Measurements from ENCODE around the gene CACNA1A.
"Not testable (repeated sequence)": the region's sequence is repeated elsewhere in the genome, so short reads cannot be mapped to it uniquely, and the experiment has no call there.

CACNA1A gene

DNA sequence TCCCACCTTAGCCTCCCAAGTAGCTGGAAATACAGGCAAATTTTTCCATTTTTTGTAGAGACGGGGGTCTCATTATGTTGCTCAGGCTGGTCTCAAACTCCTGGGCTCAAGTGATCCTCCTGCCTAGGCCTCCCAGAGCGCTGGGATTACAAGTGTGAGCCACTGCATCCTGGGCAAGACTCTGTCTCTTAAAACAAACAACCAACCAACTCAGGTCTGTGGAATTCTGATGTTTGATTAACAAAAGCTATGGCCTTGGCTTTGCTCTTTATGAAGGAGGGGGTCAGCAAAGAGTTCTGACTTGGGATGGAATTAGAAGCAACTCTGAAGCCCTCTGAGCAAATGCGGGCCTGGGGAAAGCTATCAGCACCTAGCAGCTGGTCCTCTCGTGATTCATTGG, 238.4 kb downstream of the CACNA1A start:
- DNase-seq, result no peak

DNA sequence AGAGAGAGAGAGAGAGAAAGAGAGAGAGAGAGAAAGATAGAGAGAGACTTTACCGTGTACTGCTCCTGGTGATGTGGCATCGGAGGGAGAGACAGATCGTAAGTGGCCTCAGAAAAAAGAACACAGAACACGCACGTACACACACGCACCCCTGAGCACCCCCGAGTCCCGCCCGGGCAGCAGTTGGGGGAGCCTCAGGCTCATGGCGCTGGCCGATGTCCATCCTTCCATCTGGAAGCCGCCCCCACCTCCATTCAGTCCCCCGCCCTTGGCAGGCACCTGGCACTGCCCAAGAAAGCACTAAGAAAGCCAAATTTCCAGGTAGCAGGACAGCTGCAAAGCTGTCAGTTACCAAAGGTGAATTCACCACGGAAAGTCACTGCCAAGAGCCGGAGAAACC, 239.1 kb downstream of the CACNA1A start:
- no peak for DNase-seq

DNA sequence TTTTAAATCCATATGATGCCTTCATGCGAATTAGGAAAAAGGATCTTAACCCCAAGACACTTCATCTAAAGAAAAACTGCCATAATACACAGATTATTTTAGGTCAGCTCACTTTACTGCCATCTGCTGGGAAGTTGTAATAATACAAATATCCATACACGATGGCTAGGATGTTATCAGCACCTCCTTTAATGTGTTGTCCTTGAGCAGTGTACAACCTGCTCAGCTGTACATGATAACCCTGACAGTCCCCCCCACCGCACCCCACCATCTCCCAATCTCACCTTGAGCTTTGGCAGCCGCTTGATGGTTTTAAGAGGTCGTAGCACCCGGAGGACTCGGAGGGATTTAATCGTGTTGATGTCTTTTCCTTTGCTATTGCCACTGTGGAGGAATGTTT, 243.8 kb downstream of the CACNA1A start:
- no peak for DNase-seq

DNA sequence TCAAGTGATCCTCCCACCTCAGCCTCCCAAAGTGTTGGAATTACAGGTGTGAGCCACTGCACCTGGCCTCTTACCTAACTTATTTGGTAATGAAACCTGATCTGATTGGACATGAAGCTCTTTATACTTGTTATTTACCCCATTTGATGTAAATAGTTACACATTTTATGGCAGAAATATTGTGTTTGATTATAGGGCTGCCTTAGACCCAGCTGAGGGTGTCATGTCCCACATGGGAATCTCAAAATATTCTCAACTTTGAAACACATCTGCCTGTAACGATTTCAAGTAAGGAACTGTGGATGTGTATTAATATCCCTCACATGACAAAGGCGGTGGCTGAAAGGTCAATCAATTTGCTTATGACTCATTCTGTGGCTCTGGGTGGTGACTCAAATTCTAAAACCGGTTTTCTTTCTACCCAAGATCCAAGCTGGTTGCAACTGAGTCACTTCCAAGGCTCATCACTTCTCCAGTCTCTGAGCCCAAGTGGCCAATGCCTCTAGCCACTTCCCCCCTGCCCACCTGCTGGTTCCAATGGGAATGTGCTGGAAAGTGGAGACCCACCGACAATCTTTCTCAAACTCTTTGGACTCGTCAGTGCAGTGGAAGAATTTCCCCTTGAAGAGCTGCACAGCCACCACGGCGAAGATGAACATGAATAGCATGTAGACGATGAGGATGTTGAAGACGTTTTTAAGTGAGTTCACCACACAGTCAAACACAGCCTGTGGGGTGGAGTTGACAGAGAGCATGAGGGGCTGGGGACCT, 245.2 kb downstream of the CACNA1A start:
- DNase-seq, result no peak

DNA sequence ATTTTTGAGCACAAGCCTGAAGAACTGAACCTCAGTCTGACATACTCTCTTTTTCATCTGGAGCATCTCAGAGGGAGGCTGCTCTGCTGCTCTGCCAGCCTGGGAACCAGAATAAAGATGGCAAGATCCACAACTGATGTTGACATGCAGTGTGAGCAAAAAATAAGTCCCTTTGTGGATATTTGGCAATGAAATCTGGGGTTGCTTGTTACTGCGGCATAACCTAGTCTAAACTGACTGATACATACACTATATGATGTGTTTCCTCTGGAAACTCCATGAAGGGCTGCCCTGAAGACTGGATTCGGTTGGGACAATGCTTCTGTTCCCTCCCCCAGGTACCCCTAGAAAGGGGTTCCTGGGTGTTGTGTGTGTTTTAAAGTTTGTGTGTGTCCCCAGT, 249.4 kb downstream of the CACNA1A start:
- DNase-seq, result no peak

DNA sequence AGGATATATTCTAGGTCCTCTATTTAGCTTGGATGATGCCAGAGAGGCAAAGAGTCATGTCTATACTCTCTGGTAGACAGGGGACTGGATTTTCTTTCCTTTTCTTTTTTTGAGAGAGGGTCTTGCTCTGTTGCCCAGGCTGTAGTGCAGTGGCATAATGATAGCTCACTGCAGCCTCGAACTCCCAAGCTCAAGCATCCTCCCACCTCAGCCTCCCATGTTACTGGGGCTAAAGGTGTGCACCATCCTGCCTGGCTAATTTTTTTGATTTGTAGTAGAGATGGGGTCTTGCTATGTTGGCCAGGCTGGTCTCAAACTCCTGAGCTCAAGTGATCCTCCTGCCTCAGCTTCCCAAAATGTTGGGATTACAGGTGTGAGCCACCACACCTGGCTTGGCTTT, 249.9 kb downstream of the CACNA1A start:
- not testable (repeated sequence) for DNase-seq

DNA sequence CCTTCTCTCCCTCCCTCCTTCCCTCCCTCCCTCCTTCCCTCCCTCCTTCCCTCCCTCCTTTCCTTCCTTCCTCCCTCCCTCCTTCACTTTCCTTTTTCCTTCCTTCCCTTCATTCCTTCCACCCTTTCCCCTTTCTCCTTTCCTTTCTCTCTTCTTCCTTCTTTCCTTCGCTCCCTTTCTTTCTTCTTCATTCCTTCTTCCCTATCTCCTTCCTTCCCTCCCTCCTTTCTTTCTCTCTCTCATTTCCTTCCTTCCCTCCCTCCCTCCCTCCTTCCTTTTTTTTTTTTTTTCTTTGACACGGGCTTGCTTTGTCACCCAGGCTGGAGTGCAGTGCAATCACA, 250.6 kb downstream of the CACNA1A start:
- no peak for DNase-seq

DNA sequence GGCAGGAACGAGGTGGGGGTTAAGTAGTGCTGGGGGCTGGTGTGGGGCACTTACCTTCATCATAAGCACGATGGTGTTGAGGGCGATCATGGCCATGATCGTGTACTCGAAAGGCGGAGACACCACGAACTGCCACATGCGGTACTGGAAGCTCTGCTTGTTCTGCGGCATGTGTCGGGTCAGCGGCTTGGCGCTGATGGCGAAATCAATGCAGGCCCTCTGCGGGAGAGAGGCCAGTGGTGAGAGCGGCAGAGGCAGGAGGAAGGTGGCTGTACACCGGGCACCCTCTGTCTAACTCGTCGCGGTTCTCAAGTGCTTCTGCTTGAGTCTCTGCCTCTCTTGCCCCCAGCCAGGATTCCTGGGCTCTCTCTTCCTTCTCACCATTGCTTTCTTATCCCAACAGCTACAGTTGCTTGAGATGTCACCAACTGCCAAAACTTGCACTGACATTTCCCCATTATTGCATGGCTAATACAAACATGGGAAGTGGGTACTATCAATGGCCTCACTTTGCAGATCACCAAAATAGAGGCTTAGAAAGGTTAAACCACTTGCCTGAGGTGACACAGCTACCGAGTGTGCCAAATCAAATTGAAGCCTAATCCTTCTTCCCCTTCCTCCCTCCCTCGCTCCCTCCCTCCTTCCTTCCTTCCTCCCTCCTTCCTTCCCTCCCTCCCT, 251.1 kb downstream of the CACNA1A start:
- DNase-seq, result no peak

DNA sequence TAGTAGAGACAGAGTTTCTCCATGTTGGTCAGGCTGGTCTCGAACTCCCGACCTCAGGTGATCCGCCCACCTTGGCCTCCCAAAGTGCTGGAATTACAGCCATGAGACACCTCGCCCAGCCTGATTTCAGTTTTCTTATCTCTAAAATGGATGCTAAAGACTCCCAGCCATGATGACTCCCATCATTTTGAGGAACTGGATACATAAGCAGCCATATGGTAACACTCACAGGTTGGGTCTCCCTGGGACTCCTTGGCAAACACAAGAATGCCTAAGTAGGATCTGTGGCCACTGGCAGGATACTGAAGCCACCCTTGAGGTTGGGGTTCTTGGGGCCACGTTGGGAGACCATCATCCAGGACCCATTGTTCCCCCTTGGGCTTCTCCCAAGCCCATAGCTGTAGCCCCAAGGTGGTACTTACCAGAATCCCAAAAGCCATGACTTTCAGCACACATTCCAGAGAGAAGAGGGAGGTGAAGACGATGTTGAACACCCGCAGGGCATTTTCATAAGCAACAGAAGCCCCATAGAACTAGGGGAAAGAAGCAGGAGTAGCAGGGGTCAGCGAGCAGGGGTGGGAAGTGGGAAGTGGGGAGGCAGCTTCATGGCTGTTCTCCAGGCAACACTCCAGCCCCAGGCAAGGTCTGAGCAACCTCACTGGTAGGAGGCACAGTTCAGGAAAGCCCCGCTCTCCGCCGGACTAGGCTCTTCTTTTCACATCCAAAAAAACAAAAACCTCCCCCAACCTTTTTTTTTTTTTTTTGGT, 253.5 kb downstream of the CACNA1A start:
- DNase-seq, result no peak

DNA sequence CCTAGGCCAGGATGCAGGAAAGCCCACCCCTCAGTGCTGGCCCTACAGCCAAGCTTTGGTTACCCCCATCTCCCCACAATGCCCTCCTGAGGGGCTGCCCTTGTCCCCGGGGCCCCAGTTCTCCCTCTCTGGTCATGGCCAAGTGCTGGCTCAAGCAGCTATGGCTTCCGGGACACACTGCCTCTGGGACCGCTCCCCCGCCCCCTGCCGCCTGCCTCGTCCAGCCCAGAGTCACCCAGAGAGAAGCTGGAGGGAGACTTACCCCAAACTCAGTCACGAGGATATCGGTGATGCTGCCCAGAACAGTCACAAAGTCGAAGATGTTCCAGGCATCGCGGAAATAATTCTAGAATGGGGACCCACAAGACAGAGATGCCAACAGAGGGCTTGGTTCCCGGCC, 261.4 kb downstream of the CACNA1A start:
- DNase-seq, result no peak

DNA sequence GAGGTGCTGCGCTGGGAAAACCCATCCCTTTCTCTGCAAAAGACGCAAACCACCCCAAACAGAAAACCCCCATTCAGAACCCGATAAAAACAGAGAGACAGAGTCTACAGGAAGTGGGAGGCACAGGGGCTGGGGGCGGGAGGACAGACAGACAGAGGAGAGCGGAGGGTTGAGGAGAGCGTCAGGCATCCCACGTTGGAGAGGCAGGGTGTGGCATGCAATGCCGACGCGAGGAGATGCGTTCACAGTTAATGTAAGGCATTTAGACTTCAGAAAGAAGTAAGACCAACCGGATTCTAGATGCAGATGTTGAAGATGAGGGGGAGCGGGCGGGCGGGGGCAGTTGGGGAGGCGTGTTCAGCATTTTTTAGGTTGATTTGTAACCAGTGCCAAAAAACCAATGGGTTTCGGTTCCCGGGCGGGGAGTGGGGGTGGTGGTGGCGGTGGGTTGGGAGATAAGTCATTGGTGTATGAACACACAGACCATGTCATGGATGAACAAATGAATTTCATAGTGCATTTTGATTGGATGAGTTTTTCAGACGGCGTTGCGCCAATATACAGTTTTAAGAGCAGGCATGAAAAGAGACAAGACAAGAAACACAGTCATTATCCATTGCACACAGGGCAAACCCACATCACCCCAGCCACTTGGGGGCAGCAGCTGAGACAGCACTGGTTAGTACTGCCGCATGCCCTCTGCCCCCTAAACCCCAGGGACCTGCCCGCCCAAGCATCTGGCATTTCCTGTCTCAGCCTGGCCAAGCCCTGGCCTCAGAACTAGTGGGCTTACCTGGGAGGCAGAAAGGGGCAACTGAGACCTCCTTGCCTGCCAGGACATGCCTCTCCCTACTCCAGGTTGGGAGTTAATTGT, 264.8 kb downstream of the CACNA1A start:
- no peak for DNase-seq

DNA sequence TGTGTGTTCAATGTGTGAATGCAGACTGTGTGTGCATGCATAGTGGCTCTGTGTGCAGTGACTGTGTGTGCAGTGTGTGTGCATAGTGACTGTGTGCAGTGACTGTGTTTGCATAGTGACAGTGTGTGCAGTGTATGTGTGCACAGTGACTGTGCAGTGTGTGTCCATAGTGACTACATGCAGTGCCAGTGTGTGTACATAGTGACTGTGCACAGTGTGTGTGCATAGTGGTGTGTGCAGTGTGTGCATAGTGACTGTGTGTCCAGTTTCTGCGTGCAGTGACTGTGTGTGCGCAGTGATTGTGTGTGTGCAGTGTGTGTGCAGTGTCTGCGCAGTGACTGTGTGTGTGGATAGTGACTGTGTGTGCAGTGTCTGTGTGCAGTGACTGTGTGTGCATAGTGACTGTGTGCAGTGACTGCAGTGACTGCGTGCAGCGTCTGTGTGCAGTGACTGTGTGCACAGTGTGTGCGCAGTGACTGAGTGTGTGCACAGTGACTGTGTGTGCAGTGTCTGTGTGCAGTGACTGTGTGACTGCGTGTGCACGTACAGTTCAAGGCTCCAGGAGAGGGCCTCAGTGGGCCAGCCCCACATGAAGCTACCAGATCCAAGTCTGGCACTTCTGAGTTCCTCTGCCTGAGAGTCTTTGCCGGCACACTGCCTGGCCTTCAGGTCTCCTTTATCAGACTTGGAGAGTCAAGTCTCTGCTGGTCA, 265.8 kb downstream of the CACNA1A start:
- DNase-seq, result no peak

DNA sequence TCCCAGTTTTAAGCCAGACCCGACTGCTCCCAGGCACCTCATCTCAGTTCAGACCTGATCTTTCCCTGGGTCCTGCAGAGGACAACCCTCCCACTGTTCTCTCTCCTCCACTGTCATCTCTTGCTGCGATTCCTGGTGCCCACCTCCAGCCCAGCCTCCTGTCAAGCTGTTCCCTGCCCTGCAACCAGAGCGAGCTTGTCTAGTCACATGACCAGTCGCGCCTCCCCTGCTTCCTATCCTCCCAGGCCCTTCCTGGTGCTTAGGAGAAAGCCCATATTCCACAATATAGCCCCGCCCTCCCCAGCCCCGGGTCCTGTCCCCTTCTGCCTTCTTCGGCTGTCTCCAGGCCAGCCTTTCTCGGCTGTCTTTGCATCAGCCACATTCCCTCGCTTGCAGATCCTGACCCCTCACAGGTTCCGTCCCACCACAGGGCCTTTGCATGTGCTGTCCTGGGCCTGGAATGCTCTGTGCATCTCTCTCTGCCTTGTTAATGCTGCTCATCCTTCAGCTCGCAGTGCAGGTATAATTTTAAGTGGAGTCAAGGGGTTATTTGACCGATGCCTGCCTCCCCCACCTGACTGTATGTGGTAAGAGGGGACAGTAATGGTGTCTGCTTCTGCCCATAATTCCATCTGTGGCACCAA, 267.3 kb downstream of the CACNA1A start:
- no peak for DNase-seq

DNA sequence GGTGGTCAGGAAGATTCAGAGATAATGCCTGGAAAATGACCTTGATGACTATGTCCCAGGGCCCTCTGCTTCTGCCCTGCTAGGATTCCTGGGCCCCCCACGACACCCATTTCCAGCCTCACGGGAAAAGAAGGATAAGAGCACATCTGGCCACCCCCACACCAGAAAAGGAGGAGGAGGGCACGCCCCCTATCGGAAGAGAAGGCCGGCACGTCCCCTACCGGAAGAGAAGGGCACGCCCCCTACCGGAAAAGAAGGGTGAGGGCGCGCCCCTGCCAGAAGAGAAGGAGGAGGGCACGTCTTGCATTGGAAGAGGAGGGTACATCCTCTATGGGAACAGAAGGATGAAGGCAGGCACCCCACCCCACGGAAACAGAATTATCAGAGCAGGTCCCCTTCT, 271.8 kb downstream of the CACNA1A start:
- DNase-seq, result peak; percentile 12

DNA sequence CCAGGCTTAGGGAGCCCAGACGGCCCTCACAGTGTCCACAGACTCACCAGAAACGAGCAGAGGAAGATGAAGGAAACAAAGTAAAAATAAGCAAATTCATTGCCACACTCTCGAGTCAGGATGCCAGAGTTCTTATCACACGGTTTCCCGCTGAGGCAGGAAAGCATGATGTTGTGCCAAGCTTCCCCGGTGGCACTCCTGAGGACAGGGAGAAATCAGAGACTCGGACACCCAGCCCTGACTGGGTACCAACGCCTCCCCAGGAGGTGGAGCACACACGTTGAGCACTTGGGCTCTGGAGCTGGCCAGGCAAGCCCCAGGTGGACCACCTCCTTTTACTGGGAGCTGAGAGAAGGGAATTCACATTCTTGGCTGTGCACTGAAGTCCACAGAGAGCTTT, 274.6 kb downstream of the CACNA1A start:
- no peak for DNase-seq

DNA sequence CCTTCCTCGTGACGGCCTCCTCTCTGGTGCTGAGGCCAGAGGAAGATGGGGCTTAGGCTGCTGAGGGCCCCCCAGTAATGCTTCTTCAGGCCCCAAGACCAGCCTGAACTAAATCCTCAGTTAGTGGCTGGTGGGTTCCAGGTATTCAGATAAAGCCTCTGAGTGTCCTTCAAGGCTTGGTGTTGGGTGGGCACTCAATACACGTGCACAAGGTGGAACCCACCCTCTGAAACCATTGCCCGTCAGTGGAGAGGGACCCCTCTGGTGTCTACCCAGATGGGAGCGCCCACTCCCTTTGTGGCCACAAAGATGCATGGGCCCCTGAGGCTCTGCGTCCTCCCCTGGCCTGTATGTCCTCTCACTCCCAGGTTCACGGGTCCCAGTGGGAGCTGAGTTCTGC, 277.0 kb downstream of the CACNA1A start:
- no peak for DNase-seq

DNA sequence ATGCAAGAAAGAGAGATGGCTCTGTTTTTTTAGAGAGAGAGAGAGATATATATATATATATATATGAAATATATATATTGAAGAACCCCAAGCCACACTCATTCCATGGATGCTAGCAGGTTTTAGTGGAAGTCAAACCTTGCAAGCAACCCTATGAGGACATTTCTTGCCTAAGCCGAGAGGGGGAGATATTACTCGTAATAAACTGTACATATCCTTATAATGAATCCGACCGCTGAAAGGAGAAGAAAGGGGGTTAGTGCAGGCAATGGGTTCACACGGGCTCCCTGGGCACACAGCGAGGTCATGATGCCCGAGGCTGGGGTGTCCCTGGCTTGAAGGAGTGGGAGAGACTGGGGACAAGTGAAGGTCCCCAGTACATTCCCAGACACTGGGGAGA, 277.7 kb downstream of the CACNA1A start:
- no peak for DNase-seq

DNA sequence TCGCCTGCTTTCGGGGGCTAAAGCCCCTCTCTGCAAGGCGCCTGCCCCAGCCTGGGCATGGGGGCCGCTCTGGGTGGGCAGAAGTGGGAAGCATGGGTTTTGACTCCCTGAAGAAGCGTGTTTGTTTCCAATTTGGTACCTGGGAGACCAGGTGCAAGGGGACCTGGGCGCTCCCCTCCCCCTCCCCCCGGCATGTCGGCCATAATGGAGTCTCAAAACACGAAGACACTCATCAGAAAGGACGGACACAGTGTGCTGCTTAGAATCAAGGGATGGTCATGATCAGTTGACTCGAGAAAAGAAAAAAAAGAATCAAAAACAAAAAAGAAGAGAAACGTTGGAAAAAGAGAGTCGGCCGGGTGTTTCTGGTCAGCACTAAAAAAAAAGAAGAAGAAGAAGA, 279.3 kb downstream of the CACNA1A start:
- no peak for DNase-seq

DNA sequence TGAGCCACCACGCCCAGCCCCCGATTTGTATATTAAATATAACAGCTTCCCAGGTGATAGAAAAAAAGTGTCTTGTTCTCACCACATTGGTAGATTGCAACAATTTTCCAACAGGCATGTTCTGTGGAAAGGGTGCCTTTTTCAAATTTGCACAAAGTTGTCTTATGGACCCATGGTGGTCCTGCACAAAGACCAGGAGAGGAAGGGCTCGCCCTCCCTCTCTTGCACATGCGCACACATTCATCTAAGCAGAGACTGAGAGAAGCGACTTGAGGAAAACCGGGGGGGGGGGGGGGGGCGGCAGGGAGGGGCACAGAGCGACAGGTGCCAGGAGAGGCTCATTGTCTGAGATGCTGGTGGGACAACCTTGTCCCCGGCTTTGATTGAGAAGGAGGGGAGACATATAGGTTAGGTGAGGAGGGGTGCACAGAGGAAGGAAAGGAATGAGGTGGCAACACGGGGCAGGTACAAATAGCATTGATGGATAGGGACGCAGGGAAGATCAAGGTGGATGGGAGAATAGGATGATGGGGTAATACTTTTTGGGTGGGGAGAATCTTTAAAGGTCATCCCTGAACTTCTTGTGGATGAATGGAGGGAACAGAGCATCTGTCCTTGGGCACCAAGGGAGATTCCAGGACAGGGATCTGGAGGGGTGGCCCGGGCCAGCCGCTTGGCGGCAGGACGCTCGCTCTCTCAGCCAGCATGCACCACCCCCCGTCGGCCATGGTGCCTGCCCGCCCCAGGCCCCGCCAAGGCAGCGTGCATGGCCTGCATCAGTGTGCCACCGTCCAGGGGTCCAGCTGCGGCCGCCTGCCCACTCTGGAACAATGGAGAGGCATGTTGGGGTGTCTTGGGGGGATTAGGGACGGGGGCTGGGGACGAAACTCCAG, 280.1 kb downstream of the CACNA1A start:
- no peak for DNase-seq

DNA sequence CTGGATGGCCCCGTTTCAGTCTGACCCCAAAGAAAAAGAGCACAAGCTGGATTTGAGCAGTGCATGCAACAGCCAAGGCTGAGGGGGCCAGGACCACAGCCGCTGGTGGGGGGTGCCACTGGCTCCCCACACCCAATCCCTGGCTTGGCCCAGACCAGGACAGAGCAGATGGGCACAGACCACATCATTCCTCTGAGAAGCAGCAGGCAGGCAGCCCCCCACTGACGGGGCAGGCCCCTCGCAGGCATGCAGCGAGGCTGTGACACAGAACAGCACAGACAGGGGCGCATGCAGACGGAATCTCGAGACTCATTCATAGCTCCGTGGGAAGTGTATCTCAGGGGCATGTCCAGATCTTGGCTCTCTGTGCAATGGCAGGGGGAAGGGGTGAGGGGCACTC, 281.2 kb downstream of the CACNA1A start:
- no peak for DNase-seq

DNA sequence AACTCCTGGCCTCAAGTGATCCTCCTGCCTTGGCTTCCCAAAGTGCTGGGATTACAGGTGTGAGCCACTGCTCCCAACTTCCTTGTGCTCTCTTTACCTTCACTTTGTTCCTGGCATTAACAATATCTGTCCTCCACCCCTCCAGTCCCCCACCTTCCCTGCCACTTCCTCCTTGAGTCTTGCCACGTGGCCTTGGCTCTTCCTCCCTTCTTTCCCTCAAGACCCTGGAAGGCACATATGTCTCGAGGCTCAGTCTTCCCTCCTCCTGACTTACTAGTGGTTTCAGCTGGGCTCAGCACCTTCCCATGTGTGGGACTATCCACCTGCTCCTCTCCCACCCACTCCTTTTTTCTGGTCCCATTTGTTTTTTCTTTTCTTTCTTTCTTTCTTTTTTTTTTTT, 285.4 kb downstream of the CACNA1A start:
- no peak for DNase-seq
